Astrocyte (in vitro differentiated cells and primary cell): ENCODE data around the gene GPC3. TPM values are rescaled to one million over a fixed set of nuclear protein-coding genes. Genes with fewer than 3 reads are reported as not detected.

Experiments used
- DNase-seq: peaks from one replicate; pipeline ENCODE4 v3.0.0-alpha.2; 2010; ENCODE audit warnings: low read depth
- FAIRE-seq: peaks from 2 replicates; lab custom pipeline; 2011; peaks lifted over from hg19 to GRCh38; lab: Jason Lieb, UNC
- H2AFZ ChIP-seq: 2 replicates; pipeline ENCODE4 v1.6.0; 2012; ENCODE audit warnings: low read depth, low read length, inconsistent platforms
- H3K27ac ChIP-seq: 2 replicates; pipeline ENCODE4 v1.5.1; 2011; ENCODE audit warnings: low read depth, low read length, inconsistent platforms
- H3K27me3 ChIP-seq: 2 replicates; pipeline ENCODE4 v1.6.0; 2011; ENCODE audit warnings: low read length, inconsistent platforms; ENCODE audit not compliant: insufficient read depth
- H3K36me3 ChIP-seq: 2 replicates; pipeline ENCODE4 v1.5.1; 2011; ENCODE audit warnings: low read length, inconsistent platforms; ENCODE audit not compliant: insufficient read depth
- H3K4me1 ChIP-seq: 2 replicates; pipeline ENCODE4 v1.5.1; 2011; ENCODE audit warnings: low read length, inconsistent platforms; ENCODE audit not compliant: insufficient read depth
- H3K4me2 ChIP-seq: 2 replicates; pipeline ENCODE4 v1.6.0; 2012; ENCODE audit warnings: low read length, inconsistent platforms
- H3K4me3 ChIP-seq: 2 replicates; pipeline ENCODE4 v1.5.1; 2011; ENCODE audit warnings: low read depth, mild to moderate bottlenecking, low read length, inconsistent platforms; ENCODE audit not compliant: insufficient read depth
- H3K79me2 ChIP-seq: 2 replicates; pipeline ENCODE4 v1.6.0; 2012; ENCODE audit warnings: mild to moderate bottlenecking, low read length, inconsistent platforms; ENCODE audit not compliant: insufficient read depth
- H3K9ac ChIP-seq: 2 replicates; pipeline ENCODE4 v1.6.0; 2012; ENCODE audit warnings: mild to moderate bottlenecking, low read length, inconsistent platforms
- H3K9me3 ChIP-seq: 2 replicates; pipeline ENCODE4 v1.5.1; 2012; ENCODE audit warnings: low read depth, mild to moderate bottlenecking, low read length, inconsistent platforms; ENCODE audit not compliant: insufficient read depth
- H4K20me1 ChIP-seq: 2 replicates; pipeline ENCODE4 v1.6.0; 2012; ENCODE audit warnings: low read length, inconsistent platforms; ENCODE audit not compliant: insufficient read depth
- H3K27ac Mint-ChIP-seq: one replicate; pipeline ENCODE4 v1.8.0; 2021; ENCODE audit warnings: mild to moderate bottlenecking, mixed read lengths; ENCODE audit not compliant: unreplicated experiment
- H3K27me3 Mint-ChIP-seq: one replicate; pipeline ENCODE4 v1.8.0; 2021; ENCODE audit warnings: low read depth, mixed read lengths; ENCODE audit not compliant: unreplicated experiment
- H3K36me3 Mint-ChIP-seq: one replicate; pipeline ENCODE4 v1.8.0; 2021; ENCODE audit warnings: low read depth, mixed read lengths; ENCODE audit not compliant: unreplicated experiment
- H3K4me1 Mint-ChIP-seq: one replicate; pipeline ENCODE4 v1.8.0; 2021; ENCODE audit warnings: low read depth, mixed read lengths; ENCODE audit not compliant: unreplicated experiment
- H3K4me3 Mint-ChIP-seq: one replicate; pipeline ENCODE4 v1.8.0; 2021; ENCODE audit warnings: mild to moderate bottlenecking, moderate library complexity, mixed read lengths; ENCODE audit not compliant: unreplicated experiment
- H3K9me3 Mint-ChIP-seq: one replicate; pipeline ENCODE4 v1.8.0; 2021; ENCODE audit warnings: mild to moderate bottlenecking, mixed read lengths; ENCODE audit not compliant: unreplicated experiment
- CTCF ChIP-seq: IDR thresholded peaks from 2 replicates; pipeline ENCODE4 v1.5.1; 2011; ENCODE audit warnings: low read depth, mild to moderate bottlenecking, inconsistent platforms, low read length, moderate library complexity; ENCODE audit not compliant: insufficient read depth
- EZH2 ChIP-seq: IDR thresholded peaks from 2 replicates; pipeline ENCODE4 v1.6.1; 2012; ENCODE audit warnings: mild to moderate bottlenecking, low read length, inconsistent platforms; ENCODE audit not compliant: insufficient read depth
- total RNA-seq: library from RNA; stranded (reverse); gene quantifications from 2 replicates; pipeline ENCODE4 v1.2.1, GENCODE V29; 2021

Gene GPC3
- total RNA-seq, 1 donor from 2014 or later: 8.2 TPM

GRCh38 chrX:133579631-133580030, 405.8 kb downstream of the GPC3 start:
- Histone ChIP-seq H3K9me3 (no peaks in the 10 kb centered on the region), H4K20me1 (no peaks in the 10 kb centered on the region), H3K79me2 (no peaks in the 10 kb centered on the region), H3K4me3 (no peak overlapping the region), H3K9ac (no peak overlapping the region), H3K36me3 (no peaks in the 10 kb centered on the region), H3K4me1 (no peaks in the 10 kb centered on the region), H3K4me2 (no peak overlapping the region), H3K27ac (no peak overlapping the region), H2AFZ (no peak overlapping the region), H3K27me3 (no peaks in the 10 kb centered on the region)
- DNase-seq: no peak
- H3K4me3 Mint-ChIP-seq: no peak overlapping the region
- H3K4me1 Mint-ChIP-seq: peaks cover 6% of the 10 kb centered on the region
- peak; percentile 87 for FAIRE-seq
- H3K27me3 Mint-ChIP-seq: no peaks in the 10 kb centered on the region
- H3K27ac Mint-ChIP-seq: no peak overlapping the region
- H3K36me3 Mint-ChIP-seq: no peaks in the 10 kb centered on the region
- TF ChIP-seq CTCF: no peak
- no peak for TF ChIP-seq EZH2
- H3K9me3 Mint-ChIP-seq: peaks cover 1% of the 10 kb centered on the region

- peaks cover 1% of the 10 kb centered on the region for H3K9me3 Mint-ChIP-seq
- H3K9me3 ChIP-seq: no peaks in the 10 kb centered on the region
- H2AFZ ChIP-seq: no peak overlapping the region
- H3K4me3 Mint-ChIP-seq: no peak overlapping the region
- H3K4me2 ChIP-seq: no peak overlapping the region
- no peaks in the 10 kb centered on the region for H3K4me1 ChIP-seq
- no peak overlapping the region for H3K27ac Mint-ChIP-seq
- H3K36me3 ChIP-seq: no peaks in the 10 kb centered on the region
- no peak for DNase-seq
- peak; percentile 91 for FAIRE-seq
- TF ChIP-seq CTCF: no peak
- TF ChIP-seq EZH2: no peak
- H3K4me3 ChIP-seq: no peak overlapping the region
- no peaks in the 10 kb centered on the region for H3K79me2 ChIP-seq
- no peaks in the 10 kb centered on the region for H3K36me3 Mint-ChIP-seq
- no peaks in the 10 kb centered on the region for H3K27me3 ChIP-seq
- no peaks in the 10 kb centered on the region for H3K27me3 Mint-ChIP-seq
- peaks cover 4% of the 10 kb centered on the region for H3K4me1 Mint-ChIP-seq
- no peak overlapping the region for H3K27ac ChIP-seq
- no peak overlapping the region for H3K9ac ChIP-seq
- no peaks in the 10 kb centered on the region for H4K20me1 ChIP-seq
Observed at GRCh38 chrX:133576876-133577275, 408.5 kb downstream of the GPC3 start.

GRCh38 chrX:133575501-133576136, 409.8 kb downstream of the GPC3 start:
- H4K20me1 ChIP-seq: no peaks in the 10 kb centered on the region
- H3K9me3 ChIP-seq: no peaks in the 10 kb centered on the region
- no peaks in the 10 kb centered on the region for H3K27me3 ChIP-seq
- peak; percentile 68 for FAIRE-seq
- H3K4me3 Mint-ChIP-seq: no peak overlapping the region
- H3K27me3 Mint-ChIP-seq: no peaks in the 10 kb centered on the region
- H3K9me3 Mint-ChIP-seq: peaks cover 1% of the 10 kb centered on the region
- H3K4me3 ChIP-seq: no peak overlapping the region
- H3K4me2 ChIP-seq: no peak overlapping the region
- no peaks in the 10 kb centered on the region for H3K36me3 ChIP-seq
- no peaks in the 10 kb centered on the region for H3K36me3 Mint-ChIP-seq
- H3K4me1 ChIP-seq: no peaks in the 10 kb centered on the region
- DNase-seq: no peak
- no peak overlapping the region for H3K9ac ChIP-seq
- H3K79me2 ChIP-seq: no peaks in the 10 kb centered on the region
- H2AFZ ChIP-seq: no peak overlapping the region
- peaks cover 3% of the 10 kb centered on the region for H3K4me1 Mint-ChIP-seq
- no peak overlapping the region for H3K27ac Mint-ChIP-seq
- no peak for TF ChIP-seq EZH2
- no peak for TF ChIP-seq CTCF
- H3K27ac ChIP-seq: no peak overlapping the region
